ENCODE results near the gene ZNF273. TPM values are rescaled to one million over a fixed set of nuclear protein-coding genes. Genes with fewer than 3 reads are reported as not detected.
A peak's percentile ranks its signal among the peaks of the same experiment; 100 is the strongest.

Gene ZNF273
- total and polyA plus RNA-seq, 10 of the 15 experiments (the other 5 are each of a cell fraction or from before 2014, with no cell fraction given): 4.8 to 12.3 (median 7.8) TPM

DNA sequence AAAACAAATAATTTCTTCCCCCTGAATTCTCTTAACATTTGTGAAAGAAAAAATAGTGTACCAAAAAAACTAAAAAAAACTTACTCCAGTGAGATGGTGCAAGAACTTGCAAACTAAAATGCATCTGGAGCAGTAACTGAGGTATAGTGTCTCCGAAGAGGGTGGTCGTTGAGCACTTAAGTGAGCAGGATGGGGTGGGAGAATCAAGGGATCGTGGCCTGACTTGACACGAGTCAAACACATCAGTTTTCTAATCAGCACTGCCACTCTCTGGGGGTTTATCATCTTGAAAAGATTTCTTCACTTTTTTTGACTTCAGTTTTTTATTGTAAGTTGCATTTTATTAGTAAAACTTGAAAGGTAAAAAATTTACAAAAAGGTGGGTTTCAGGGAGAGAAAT lies 2.5 kb downstream of the ZNF273 start (continued):
- TF ChIP-seq, protein P1, sequence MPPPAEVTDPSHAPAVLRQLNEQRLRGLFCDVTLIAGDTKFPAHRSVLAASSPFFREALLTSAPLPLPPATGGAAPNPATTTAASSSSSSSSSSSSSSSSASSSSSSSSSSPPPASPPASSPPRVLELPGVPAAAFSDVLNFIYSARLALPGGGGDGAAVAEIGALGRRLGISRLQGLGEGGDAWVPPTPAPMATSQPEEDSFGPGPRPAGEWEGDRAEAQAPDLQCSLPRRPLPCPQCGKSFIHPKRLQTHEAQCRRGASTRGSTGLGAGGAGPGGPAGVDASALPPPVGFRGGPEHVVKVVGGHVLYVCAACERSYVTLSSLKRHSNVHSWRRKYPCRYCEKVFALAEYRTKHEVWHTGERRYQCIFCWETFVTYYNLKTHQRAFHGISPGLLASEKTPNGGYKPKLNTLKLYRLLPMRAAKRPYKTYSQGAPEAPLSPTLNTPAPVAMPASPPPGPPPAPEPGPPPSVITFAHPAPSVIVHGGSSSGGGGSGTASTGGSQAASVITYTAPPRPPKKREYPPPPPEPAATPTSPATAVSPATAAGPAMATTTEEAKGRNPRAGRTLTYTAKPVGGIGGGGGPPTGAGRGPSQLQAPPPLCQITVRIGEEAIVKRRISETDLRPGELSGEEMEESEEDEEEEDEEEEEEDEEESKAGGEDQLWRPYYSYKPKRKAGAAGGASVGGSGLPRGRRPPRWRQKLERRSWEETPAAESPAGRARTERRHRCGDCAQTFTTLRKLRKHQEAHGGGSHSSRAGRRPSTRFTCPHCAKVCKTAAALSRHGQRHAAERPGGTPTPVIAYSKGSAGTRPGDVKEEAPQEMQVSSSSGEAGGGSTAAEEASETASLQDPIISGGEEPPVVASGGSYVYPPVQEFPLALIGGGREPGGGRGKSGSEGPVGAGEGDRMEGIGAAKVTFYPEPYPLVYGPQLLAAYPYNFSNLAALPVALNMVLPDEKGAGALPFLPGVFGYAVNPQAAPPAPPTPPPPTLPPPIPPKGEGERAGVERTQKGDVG (CRISPR knock-in tag; IDR thresholded peaks at IDR 0.05): no peak
- TF ChIP-seq TAF1 (IDR thresholded peaks at IDR 0.05; ENCODE audit: borderline replicate concordance, low read depth, low read length): no peak
- TF ChIP-seq CBFB (IDR thresholded peaks at IDR 0.05; ENCODE audit: low read depth): no peak
- TF ChIP-seq POLR2AphosphoS2 (IDR thresholded peaks at IDR 0.05; ENCODE audit: low read depth, low read length): no peak
- no peak for TF ChIP-seq TARDBP (IDR thresholded peaks at IDR 0.05; ENCODE audit: borderline replicate concordance)
- no peak for TF ChIP-seq STAT3 (IDR thresholded peaks at IDR 0.05; ENCODE audit: low read depth, low read length)

GRCh38 chr7:64907641-64908326 lies 4.7 kb downstream of the ZNF273 start:
- H3K9ac ChIP-seq (ENCODE audit: control insufficient read depth, insufficient read depth, low read length): no peak overlapping the region
- FAIRE-seq (no peak), ATAC-seq (peak; percentile 10; the same call in 1 of the 3 replicates), DNase-seq (ENCODE audit: low read depth, low spot score) (no peak)
- WGBS (ENCODE audit: insufficient coverage, insufficient replicate concordance, low lambda C conversion rate, missing lambda C conversion rate): 85% methylated on average over 5 of the region's 5 CpGs
- intact Hi-C loops (cut with micrococcal nuclease; ENCODE audit: unreplicated experiment): loop anchor here (5.0 kb wide), 2 partner anchors 115 to 345 kb away; partner anchors contain the start of genes ZNF138 and ZNF680
- BruUV-seq (replicated peaks): no TSS peak
- CTCF ChIA-PET: interaction anchor here (0.6 to 1.3 kb wide), 4 partner anchors 10 to 129 kb away, joined by 3 to 4 read pairs (median 3); no protein-coding TSS in a partner anchor
- 0 out of 2 replicates have a peak overlapping the region, but pooled peaks have one; percentile 27 for H3K4me2 ChIP-seq (ENCODE audit: control insufficient read depth, insufficient read depth)
- H4K20me1 ChIP-seq (ENCODE audit: control insufficient read depth, insufficient read depth): no peaks in the 10 kb centered on the region
- RAD21 ChIA-PET (ENCODE audit: unreplicated experiment): interaction anchor here (0.6 to 1.7 kb wide), 3 partner anchors 113 to 601 kb away, joined by 3 read pairs; no protein-coding TSS in a partner anchor
- H3K27me3 ChIP-seq (replicated peaks in 1 of 2; ENCODE audit: control insufficient read depth in 2 of 2, insufficient read depth in 2 of 2, low read length in 1 of 2): no peaks in the 10 kb centered on the region
- no peak overlapping the region for H2AFZ ChIP-seq (ENCODE audit: control insufficient read depth, low read depth, low read length)
- H3K36me3 ChIP-seq (ENCODE audit: control insufficient read depth in 2 of 2, insufficient read depth in 2 of 2, low read length in 1 of 2): no peaks in the 10 kb centered on the region
- SMC1A ChIA-PET (ENCODE audit: uncharacterized antibody, unreplicated experiment): interaction anchor here (1.0 to 1.6 kb wide), 4 partner anchors 9 to 236 kb away, joined by 3 to 5 read pairs (median 3); partner anchors contain the start of gene ERV3-1
- POLR2A ChIA-PET: no interaction called here
- H3K4me3 ChIP-seq: peak overlapping the region; percentile 18; the same call in 1 of the 2 replicates
- H3K9me3 ChIP-seq (replicated peaks; ENCODE audit: control insufficient read depth, insufficient read depth, low read length): peaks cover 10% of the 10 kb centered on the region
- peaks cover 53% of the 10 kb centered on the region for H3K79me2 ChIP-seq (ENCODE audit: control insufficient read depth, insufficient read depth, low read length)
- TF ChIP-seq SREBF1 (IDR thresholded peaks at IDR 0.05; ENCODE audit: low read length): no peak
- peak; percentile 79; the same call in 1 of the 2 replicates for TF ChIP-seq ZSCAN29 (IDR thresholded peaks at IDR 0.05)
- peak; percentile 47; the same call in 1 of the 2 replicates for TF ChIP-seq IKZF1 (conservative IDR thresholded peaks at IDR 0.05)
- no peak for TF ChIP-seq BCL3 (IDR thresholded peaks at IDR 0.05; ENCODE audit: borderline replicate concordance, insufficient read depth, low read depth, low read length, poor library complexity, severe bottlenecking)
- TF ChIP-seq E4F1 (IDR thresholded peaks at IDR 0.05; ENCODE audit: borderline replicate concordance, partially characterized antibody): no peak
- TF ChIP-seq IKZF2 (IDR thresholded peaks at IDR 0.05): 0 out of 4 replicates have a peak, but pooled peaks of 1 of the 2 experiments have one; percentile 34
- in situ Hi-C loops (cut with MboI): loop anchor here (10.0 kb wide), 1 partner anchor 593 kb away; the partner anchor contains the start of gene ZNF736
- H3K27ac ChIP-seq (ENCODE audit: control insufficient read depth, insufficient read depth): no peak overlapping the region
- H3K4me1 ChIP-seq (ENCODE audit: control insufficient read depth, insufficient read depth, low read length): no peaks in the 10 kb centered on the region
